Neural progenitor cell (in vitro differentiated cells): ENCODE results near the gene PDZK1IP1. TPM values are rescaled to one million over a fixed set of nuclear protein-coding genes. Genes with fewer than 3 reads are reported as not detected.

Experiments
- DNase-seq: peaks from one replicate; pipeline ENCODE4 v3.0.0-alpha.2; 2016; ENCODE audit warnings: low spot score
- H2AFZ ChIP-seq: fragments of 200-600 bp; sonication (generic); replicated peaks from 2 replicates; pipeline ENCODE4 v1.6.1; 2016; ENCODE audit warnings: antibody characterized with exemption
- H3F3A ChIP-seq: fragments of 200-600 bp; sonication (generic); 2 replicates; pipeline ENCODE4 v1.6.1; 2016; ENCODE audit warnings: antibody characterized with exemption, low read depth
- H3K27ac ChIP-seq: fragments of 200-600 bp; sonication (generic); 2 replicates; pipeline ENCODE4 v1.5.1; 2016; ENCODE audit warnings: mild to moderate bottlenecking
- H3K27me3 ChIP-seq: fragments of 200-600 bp; sonication (generic); 2 replicates; pipeline ENCODE4 v1.6.1; 2016; ENCODE audit warnings: mild to moderate bottlenecking, moderate library complexity
- H3K36me3 ChIP-seq: fragments of 200-600 bp; sonication (generic); 2 replicates; pipeline ENCODE4 v1.5.1; 2016
- H3K4me1 ChIP-seq: fragments of 200-600 bp; sonication (generic); 2 replicates; pipeline ENCODE4 v1.6.1; 2016; ENCODE audit warnings: mixed run types
- H3K4me2 ChIP-seq: fragments of 200-600 bp; sonication (generic); 2 replicates; pipeline ENCODE4 v1.6.1; 2016
- H3K4me3 ChIP-seq: fragments of 200-600 bp; sonication (generic); 2 replicates; pipeline ENCODE4 v1.5.1; 2016
- H3K79me2 ChIP-seq: fragments of 200-600 bp; sonication (generic); 2 replicates; pipeline ENCODE4 v1.6.1; 2016; ENCODE audit warnings: low read depth
- H3K9ac ChIP-seq: fragments of 200-600 bp; sonication (generic); 2 replicates; pipeline ENCODE4 v1.6.1; 2016
- H3K9me3 ChIP-seq: fragments of 200-600 bp; sonication (generic); 2 replicates; pipeline ENCODE4 v1.5.1; 2016; ENCODE audit warnings: low read depth
- H4K20me1 ChIP-seq: fragments of 200-600 bp; sonication (generic); 2 replicates; pipeline ENCODE4 v1.6.1; 2016; ENCODE audit warnings: low read depth
- H3K27ac Mint-ChIP-seq: 3 replicates; pipeline ENCODE4 v1.8.0; 2021; ENCODE audit warnings: mixed read lengths
- H3K27me3 Mint-ChIP-seq: 2 replicates; pipeline ENCODE4 v1.8.0; 2022; ENCODE audit warnings: low read depth, mild to moderate bottlenecking, inconsistent platforms, moderate library complexity, mixed read lengths; ENCODE audit not compliant: insufficient read depth
- H3K36me3 Mint-ChIP-seq: 3 replicates; pipeline ENCODE4 v1.8.0; 2021; ENCODE audit warnings: mixed read lengths
- H3K4me1 Mint-ChIP-seq: 3 replicates; pipeline ENCODE4 v1.8.0; 2021; ENCODE audit warnings: mixed read lengths
- H3K4me3 Mint-ChIP-seq: 3 replicates; pipeline ENCODE4 v1.8.0; 2021; ENCODE audit warnings: mild to moderate bottlenecking, moderate library complexity, mixed read lengths
- H3K9me3 Mint-ChIP-seq: 3 replicates; pipeline ENCODE4 v1.8.0; 2020; ENCODE audit warnings: mixed read lengths
- CTCF ChIP-seq: fragments of 200-600 bp; sonication (generic); IDR thresholded peaks from 2 replicates; pipeline ENCODE4 v1.5.1; 2017; ENCODE audit warnings: antibody characterized with exemption, mild to moderate bottlenecking
- EZH2 ChIP-seq: fragments of 200-600 bp; sonication (generic); IDR thresholded peaks from 2 replicates; pipeline ENCODE4 v1.6.1; 2017; ENCODE audit warnings: antibody characterized with exemption, mild to moderate bottlenecking, moderate library complexity
- EZH2phosphoT487 ChIP-seq: fragments of 200-600 bp; sonication (generic); IDR thresholded peaks from 2 replicates; pipeline ENCODE4 v1.6.1; 2017; ENCODE audit warnings: antibody characterized with exemption
- total RNA-seq: library from RNA; depleted of rRNA; stranded (reverse); fragments of >200 nt; gene quantifications from 2 replicates; pipeline ENCODE4 v1.2.3, GENCODE V29; 2015; ENCODE audit warnings: low replicate concordance

PDZK1IP1 gene
- total RNA-seq, 1 donor from 2014 or later = not detected

GRCh38 chr1:47235241-47235681 lies 45.4 kb upstream of the PDZK1IP1 start:
- Histone ChIP-seq H3K79me2 (no peaks in the 10 kb centered on the region), H4K20me1 (peaks cover 36% of the 10 kb centered on the region), H2AFZ (no peak overlapping the region), H3K27me3 (peaks cover 99% of the 10 kb centered on the region), H3K4me3 (no peak overlapping the region), H3K4me1 (peaks cover 27% of the 10 kb centered on the region), H3K9me3 (no peaks in the 10 kb centered on the region), H3K36me3 (no peaks in the 10 kb centered on the region), H3F3A (peaks cover 21% of the 10 kb centered on the region), H3K9ac (no peak overlapping the region), H3K27ac (no peak overlapping the region), H3K4me2 (peak overlapping the region; percentile 37)
- peaks cover 56% of the 10 kb centered on the region for H3K27me3 Mint-ChIP-seq
- TF ChIP-seq EZH2 (no peak), EZH2phosphoT487 (no peak), CTCF (no peak)
- no peak for DNase-seq
- H3K36me3 Mint-ChIP-seq = peaks cover 2% of the 10 kb centered on the region
- H3K9me3 Mint-ChIP-seq = peaks cover 5% of the 10 kb centered on the region
- H3K4me1 Mint-ChIP-seq = peaks cover 20% of the 10 kb centered on the region
- H3K4me3 Mint-ChIP-seq = no peak overlapping the region
- H3K27ac Mint-ChIP-seq = no peak overlapping the region

- peak; percentile 20 for TF ChIP-seq EZH2
- TF ChIP-seq EZH2phosphoT487 = no peak
- no peak for DNase-seq
- peaks cover 57% of the 10 kb centered on the region for H4K20me1 ChIP-seq
- H3K36me3 ChIP-seq = no peaks in the 10 kb centered on the region
- no peak overlapping the region for H3K27ac ChIP-seq
- H3K4me1 ChIP-seq = peaks cover 39% of the 10 kb centered on the region
- no peak overlapping the region for H3K27ac Mint-ChIP-seq
- no peaks in the 10 kb centered on the region for H3K79me2 ChIP-seq
- peaks cover 24% of the 10 kb centered on the region for H3K4me1 Mint-ChIP-seq
- peaks cover 70% of the 10 kb centered on the region for H3K27me3 Mint-ChIP-seq
- peak overlapping the region; percentile 79 for H3K4me3 Mint-ChIP-seq
- no peak overlapping the region for H3K4me3 ChIP-seq
- peaks cover 5% of the 10 kb centered on the region for H3K9me3 Mint-ChIP-seq
- H2AFZ ChIP-seq = no peak overlapping the region
- peaks cover 100% of the 10 kb centered on the region for H3K27me3 ChIP-seq
- peaks cover 2% of the 10 kb centered on the region for H3K36me3 Mint-ChIP-seq
- no peak overlapping the region for H3K4me2 ChIP-seq
- peaks cover 22% of the 10 kb centered on the region for H3F3A ChIP-seq
- H3K9ac ChIP-seq = no peak overlapping the region
- H3K9me3 ChIP-seq = no peaks in the 10 kb centered on the region
These were observed 43.4 kb upstream of the PDZK1IP1 start for GRCh38 chr1:47233186-47233585.

- Histone ChIP-seq H4K20me1 (peaks cover 61% of the 10 kb centered on the region), H3K4me3 (peak within 1 kb of the TSS; percentile 38), H3K79me2 (no peaks in the 10 kb centered on the region), H2AFZ (no peak within 1 kb of the TSS), H3K9ac (no peak within 1 kb of the TSS), H3K36me3 (no peaks in the 10 kb centered on the region), H3K27me3 (peaks cover 100% of the 10 kb centered on the region), H3K4me2 (peak within 1 kb of the TSS; percentile 82), H3K4me1 (peaks cover 39% of the 10 kb centered on the region), H3K27ac (no peak within 1 kb of the TSS), H3F3A (peaks cover 22% of the 10 kb centered on the region), H3K9me3 (no peaks in the 10 kb centered on the region)
- Mint-ChIP-seq H3K4me1 (peaks cover 24% of the 10 kb centered on the region), H3K27ac (no peak within 1 kb of the TSS), H3K4me3 (peak within 1 kb of the TSS; percentile 79), H3K36me3 (peaks cover 2% of the 10 kb centered on the region), H3K27me3 (peaks cover 78% of the 10 kb centered on the region), H3K9me3 (peaks cover 5% of the 10 kb centered on the region)
- DNase-seq = peak; percentile 66
- no peak for TF ChIP-seq EZH2phosphoT487
- no peak for TF ChIP-seq EZH2
- TF ChIP-seq CTCF = no peak
These were observed 42.5 kb upstream of the PDZK1IP1 start, which contains the start of gene TAL1 for GRCh38 chr1:47232187-47232874. TSS of gene TAL1 (minus strand) at chr1:47232225. CDS start at chr1:47225888, 6,337 bp downstream.
